HG03565 (cell line): ENCODE data around the gene CUBN.

Experiments
- ATAC-seq: cut with Tn5 transposase; IDR thresholded peaks from one replicate; pipeline ENCODE4 v1.9.1; 2021; ENCODE audit warnings: mild to moderate bottlenecking, moderate library complexity; ENCODE audit not compliant: unreplicated experiment

Gene CUBN

DNA sequence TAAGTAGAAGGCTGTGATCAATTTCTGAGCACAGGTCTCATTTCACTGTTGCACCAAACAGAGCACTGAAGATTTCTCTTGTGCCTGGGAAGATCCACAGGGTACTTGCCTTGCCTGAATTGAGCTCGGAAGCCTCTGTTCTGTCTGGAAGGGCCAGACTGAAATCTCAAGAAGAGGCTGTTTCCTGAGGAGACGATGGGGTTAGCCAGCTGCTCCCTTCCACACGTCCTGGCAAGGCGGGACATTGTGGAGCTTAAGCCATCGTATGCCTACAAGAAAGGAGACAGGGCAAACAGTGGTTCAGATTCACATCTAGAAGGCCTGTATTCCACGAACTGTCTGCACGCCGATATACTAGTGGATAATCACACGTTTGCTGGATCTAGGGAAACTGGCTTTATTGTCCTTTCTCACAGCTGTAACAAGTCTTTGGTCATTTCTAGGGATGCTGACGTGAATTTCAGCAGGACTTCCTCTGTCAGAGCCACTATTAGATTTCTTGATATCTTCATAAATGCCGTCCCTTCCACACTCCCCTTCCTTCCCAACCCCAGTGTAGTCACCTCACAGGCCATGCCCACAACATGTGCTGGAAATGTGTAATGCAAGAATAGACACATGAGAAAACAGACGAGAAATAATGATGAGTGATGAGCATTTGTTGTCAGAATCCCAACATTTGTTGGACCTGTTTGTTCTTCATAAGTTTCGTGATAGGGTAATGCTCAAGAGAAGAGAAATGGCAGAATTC, 175.2 kb downstream of the CUBN start:
- ATAC-seq: no peak

DNA sequence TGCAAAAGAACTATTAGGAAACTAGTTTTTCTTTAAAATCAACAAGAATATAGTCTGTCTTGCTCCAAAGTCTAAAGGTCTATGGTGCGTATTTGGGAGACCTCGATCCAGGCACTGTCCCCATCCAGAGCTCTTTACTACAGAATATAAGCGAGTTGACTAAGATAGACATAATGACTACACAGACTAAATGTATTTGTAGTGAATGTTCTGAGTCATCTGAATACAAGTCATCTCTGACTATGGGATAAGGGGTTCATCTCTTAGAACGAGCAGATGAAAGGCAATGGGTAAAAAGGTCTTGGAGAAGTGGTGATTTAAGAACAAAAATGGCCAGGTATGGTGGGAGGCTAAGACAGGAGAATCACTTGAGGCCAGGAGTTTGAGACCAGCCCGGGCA, 176.3 kb downstream of the CUBN start:
- ATAC-seq: no peak

DNA sequence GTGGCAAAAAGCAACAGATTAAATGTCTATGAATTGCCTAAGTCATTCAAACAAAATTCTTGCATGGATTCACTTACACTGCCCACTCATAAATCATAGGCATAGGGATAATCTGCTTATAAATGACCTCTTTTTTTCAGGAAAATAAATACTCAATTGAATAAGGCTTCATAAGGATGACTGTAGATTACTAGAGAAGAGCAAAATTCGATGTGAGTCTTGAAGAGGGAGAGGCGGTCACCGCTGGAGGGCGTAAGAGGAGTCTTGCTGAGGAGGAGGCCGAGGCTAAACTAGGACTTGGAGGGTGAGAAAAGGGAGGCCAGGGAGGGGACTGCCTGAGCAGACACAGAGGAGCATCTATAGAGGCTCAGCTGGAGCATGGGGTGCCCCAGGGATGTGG, 177.0 kb downstream of the CUBN start:
- no peak for ATAC-seq

DNA sequence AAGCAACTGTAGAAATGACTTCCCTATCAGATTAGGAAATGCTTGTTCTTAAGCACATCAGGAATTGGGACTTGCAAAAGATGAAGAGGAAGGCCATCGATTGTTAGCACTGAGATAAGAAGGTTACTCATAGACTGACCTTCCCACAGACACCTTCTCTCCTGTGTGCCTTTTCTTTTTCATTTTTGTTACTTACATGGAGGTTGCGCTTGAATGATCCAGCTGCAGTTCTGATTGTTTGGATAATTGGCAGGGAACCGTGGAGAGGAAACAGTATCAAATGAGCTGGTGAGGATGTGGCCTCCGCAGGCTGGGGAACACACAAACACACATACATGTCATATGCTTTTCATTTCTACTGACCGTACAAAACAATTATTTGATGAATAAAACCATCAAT, 177.5 kb downstream of the CUBN start:
- no peak for ATAC-seq

DNA sequence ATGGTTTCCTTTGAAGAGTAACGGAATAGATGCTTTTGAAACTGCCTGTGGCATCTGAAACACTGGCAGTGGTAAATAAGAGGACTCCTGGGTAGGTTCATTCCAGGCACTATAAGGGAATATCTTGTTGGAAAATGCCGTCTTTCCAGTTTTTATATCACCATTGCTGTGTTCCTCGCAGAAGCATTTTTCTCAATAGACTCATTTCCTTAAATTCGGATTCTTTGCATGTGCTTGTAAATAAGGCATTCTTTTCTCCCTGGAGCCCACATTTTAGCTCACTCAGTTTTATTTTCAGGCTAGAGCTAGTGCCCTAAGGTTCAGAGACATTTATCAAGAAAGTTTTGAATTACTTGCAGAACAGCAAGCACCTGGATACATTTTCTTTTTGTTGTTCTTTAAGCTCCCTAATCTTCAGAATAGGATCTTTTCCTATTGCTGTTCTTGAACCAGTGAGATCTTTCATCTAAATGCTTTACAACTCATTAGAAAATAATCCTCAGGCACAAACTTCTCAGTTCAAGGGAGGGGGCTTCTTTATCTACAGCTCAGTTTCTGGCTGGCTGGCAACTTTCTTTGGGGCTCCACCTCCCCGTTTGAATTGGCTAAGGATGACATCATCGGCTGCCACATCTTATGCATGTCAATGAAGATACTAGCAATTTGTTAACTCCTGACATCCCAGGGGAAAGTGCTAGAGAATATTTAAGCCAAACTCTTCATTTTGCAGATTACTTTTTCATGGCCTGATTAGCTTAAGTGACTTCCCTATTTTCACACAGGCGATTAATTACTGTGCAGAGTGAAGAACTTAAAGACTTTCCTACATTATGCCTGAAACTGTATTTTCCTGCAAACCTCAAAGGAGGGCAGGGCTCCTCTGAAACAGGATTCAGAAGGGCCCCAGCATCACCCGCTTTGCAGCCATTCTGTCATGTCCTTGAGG, 178.7 kb downstream of the CUBN start:
- no peak for ATAC-seq

DNA sequence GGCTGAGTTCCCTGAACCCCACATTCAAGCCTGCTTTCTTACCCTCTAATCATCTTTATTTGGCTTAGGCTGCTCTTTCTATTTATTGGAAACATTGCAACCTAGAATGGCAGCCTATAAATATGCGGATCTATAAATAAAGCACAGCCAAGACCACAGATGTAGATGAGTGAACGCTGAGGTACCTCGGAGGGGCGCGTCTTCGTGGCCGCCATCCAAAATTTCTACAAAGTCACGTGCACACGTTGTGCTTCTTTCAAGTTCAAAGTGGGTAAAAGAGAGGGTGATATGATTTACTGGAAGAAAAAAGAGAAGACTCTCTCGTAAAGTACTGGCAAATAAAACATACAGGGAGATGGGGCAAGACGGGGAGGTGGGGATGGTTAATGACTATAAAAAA, 179.8 kb downstream of the CUBN start:
- no peak for ATAC-seq

DNA sequence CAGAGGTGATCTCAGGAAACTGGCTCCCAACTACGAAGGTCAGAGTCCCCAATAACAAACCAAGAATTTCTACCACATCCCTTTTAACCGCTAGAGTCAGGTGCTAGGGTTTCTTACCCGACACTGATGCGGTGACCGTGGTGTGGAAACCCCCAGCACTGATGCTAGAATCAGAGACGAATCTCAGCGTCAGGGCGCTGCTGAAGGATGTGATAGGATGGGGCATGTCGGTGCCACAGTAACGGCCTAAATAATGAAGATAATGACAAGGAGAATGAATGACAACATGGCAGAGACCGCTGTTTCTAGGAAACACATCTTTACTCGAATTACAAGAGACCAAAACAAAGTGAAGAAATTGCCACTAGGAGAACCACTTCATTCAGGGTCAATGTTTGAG, 181.2 kb downstream of the CUBN start:
- no peak for ATAC-seq

DNA sequence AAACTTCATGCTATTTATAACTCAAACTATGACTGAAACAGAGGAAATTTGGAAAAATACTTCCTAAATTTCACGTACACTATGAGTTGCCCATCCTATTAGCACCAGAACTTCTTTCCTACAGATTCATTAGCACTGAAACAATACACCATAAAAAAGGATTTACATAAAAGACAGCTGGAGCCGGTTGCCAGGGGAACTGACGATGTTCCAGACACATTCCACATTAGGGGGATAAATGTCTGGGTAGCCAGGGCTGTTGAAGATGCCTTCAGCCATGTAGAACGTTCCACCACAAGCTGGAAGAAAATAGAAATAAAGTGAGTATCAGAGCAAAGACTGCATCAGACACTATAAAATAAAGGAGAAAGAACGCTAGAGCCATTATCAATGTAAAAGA, 182.5 kb downstream of the CUBN start:
- ATAC-seq: no peak

DNA sequence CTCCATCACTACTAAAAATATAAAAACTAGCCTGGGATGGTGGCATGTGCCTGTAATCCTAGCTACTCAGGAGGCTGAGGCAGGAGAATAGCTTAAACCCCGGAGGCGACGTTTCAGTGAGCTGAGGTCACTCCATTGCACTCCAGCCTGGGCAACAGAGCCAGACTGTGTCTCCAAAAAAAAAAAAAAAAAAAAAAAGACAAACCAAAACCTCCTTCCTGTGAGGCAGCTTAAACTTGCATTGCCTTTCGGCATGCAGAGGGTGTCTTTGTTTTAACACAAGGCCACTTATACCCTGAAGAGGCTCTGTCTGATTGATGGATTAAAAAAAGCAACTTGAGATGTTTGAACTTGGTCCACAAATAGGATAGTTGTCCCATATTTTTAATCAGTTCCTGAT, 184.0 kb downstream of the CUBN start:
- no peak for ATAC-seq

DNA sequence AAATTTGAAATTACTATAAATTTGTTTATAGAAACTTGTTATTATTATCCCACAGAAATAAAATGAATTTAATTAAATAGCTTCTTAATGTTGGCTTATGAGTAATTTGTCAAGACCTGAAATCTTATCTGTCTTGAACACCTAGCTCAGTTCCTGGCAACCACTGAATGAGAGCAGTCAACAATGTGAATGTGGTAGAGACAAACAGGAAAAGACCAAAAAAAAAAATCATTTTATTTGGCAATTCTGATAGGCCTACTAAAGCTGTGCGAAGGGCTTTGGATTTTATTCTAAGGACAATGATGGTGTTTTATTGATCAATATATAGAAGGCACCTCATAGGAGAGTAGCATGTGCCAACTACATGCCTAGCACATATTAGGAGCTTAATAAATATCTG, 184.6 kb downstream of the CUBN start:
- no peak for ATAC-seq

DNA sequence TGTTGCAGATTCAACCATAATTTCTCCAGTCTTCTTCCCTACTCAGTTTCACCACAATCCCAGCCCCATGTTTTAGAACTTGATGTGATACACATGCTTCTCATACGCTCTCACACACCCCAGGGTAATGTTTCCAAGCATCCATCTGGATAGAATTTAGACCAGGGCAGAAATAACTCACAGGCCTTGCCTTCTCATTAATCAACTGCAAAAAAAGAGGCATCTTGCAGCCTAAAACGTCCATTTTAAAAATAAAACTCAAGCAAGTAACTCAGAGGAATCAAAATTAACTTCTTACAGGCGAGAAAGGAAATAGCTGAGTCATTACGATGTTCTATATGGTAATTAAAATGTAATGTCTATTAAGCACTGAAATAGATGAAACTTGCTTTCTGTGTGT, 185.2 kb downstream of the CUBN start:
- ATAC-seq: no peak

DNA sequence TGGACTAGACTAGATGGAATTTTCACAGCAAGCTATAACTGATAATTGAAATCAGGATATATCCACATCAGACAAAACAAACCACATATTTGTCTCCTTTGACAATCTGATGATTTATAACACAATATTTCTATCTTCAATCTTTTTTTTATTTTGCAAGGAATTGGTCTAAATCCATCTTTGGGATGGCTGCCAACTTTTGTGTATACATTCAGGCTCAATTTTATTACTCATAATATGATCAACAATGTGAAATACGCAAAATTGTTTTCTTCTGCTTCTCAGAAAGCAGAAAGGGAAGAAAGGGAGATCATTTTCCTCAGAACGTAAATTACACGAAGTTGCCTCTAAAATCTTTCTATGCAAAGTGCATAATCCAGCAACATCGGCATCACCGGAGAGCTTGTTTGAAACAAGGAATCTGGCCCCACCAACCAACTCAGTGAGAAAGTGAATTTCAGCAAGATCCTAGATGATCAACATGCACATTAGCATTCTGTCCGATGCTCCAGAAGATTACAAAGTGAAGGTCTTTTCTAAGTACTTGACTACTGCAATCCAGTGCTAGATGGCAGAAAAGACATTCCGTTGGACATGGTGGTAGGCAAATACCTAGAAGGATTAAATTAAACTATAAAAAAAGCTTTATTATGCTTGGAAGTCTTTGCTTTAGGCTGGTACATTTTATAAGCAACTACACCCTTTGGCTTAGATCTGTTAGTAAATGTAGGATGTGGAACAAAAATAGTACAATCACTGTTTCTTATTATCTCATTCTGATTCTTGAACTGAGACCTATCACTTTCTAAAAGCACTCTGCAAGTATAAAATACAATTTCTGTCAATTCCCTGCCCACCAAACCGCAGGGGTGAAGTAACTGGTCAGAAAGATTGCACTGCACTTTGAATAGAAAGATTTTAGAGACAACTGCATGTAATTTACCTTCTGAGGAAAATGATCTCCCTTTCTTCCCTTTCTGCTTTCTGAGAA, 186.0 kb downstream of the CUBN start:
- ATAC-seq: no peak

DNA sequence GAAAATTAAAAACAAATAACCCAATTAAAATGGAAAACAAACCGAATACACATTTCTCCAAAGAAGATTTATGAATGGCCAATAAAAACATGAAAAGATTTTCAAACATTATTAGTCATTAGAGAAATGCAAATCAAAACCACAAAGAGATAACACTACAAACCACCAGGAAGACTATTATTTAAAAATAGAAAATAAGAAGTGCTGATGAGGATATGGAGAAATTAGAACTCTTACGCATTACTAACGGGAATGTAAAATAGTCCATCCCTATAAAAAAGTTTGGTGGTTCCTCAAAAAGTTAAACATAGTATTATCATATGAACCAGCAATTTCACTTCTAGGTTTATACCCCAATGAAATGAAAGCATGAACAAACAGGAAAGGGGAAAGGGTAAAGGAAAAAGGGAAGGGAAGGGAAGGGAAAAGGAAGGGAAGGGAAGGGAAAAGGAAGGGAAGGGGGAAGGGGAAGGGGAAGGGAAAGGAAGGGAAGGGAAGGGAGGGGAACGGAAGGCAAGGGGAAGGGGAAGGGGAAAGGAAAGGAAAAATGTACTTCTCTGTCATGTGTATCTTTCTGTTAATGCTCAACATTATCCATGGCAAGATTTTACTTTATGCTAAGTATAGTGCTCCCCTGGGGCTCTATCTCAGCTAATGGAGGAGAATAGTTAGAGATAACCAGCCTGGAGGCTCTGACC, 187.1 kb downstream of the CUBN start:
- no peak for ATAC-seq

DNA sequence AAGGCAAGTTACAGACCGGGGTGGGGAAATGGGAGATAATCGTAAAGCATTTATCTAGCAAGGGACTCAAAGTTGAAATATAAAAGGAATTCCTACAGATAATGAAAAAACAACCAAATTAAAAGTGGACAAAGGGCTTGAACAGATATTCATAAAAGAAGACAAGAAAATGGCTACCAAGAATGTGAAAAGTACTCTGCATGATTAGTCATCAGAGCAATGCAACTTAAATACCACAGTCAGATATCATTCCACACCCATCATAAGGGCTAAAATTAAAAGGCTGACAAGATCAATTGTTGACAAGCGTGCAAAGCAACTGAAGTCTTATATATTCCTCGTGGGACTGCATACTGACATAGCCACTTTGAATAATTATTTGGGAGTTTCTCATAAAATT, 187.7 kb downstream of the CUBN start:
- no peak for ATAC-seq

DNA sequence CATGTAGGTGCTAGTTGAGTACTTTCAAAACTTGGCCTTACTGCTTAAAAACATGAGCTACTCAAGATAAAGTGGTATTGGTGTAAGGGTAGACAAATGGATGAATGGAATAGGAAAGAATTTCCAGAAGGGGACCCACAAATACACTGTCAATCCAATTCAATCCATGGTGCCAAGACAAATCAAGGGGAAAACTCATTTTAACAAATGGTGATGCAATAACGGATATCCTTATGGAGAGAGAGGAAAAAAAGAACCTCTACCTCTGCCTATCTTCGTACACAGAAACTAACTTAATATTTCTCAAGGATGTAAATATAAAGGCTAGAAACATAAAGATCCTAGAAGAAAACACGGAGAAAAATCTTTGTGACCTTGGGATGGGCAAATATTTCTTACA, 188.5 kb downstream of the CUBN start:
- ATAC-seq: no peak

DNA sequence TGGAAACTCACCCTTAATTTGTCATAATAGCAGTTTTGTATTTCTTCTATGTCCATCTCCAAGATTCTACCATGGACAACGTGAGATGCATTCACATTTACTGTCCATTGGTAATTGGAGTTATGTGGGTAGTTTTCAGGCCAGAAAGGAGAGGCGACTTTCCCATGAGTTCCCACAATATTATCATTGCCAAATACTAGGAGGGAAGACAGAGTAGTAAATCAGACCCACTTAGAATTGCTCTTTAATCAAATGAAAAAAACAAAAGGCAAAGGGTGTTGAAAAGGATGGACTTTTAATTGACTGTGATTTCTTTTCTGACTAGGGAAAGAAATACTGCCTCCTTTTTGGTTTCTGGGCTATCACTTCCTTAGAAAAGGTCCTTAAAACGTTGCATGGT, 190.7 kb downstream of the CUBN start:
- no peak for ATAC-seq

DNA sequence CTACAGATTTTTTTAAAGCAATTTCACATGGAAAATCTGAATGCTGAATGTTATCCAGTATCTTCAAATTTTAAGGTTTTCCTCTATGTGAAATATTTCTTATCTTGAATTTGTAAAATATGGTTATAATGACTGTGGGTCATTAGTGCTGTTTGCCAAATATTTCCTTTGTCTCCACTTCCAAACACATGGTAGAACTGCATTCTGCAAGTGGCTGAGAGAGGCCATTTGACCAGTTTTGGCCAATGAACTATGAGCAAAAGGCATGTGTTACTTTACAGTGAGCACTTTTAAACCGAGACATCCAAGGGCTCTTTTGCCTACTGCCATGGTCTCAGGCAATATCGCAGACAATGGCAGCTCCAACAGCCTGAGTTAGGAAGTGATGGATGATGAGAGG, 195.2 kb downstream of the CUBN start:
- ATAC-seq: no peak

DNA sequence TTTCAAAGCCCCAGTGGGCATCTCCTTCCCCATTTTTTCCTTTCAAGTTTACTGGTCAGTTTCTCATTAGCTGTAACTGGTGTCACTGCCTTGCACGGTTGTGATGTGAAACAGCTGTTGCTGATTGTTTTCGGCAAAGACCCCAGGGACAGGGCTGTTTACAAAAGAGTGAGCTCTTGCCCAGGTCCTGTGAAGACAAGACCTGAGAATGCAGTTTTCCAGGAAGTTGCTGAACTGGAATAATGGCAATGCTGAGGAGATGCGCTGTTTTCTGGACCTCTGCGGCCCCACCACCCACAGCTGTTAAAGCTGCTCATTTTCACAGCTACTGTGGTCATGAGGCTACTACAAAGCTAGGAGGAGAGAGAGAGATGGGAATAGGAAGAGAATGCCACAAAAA, 195.8 kb downstream of the CUBN start:
- no peak for ATAC-seq

DNA sequence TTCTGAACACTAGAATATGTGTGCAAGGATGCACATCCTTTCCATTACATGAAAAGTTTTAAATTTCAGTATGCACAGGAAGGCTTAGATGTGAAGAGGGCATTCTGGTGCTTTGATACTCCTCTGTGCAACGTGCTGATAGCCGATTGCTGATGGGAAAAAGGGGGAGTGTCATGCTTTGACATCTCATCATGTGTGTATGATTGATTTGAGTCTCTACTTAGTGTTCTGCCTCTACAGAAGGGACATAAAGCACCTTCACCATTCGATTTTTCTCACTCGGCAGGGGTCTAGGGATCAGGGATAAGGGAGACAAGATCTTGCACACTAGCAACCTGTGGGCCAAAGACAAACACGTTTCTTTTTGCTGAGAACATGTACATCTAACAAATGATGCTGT, 197.7 kb downstream of the CUBN start:
- ATAC-seq: no peak

DNA sequence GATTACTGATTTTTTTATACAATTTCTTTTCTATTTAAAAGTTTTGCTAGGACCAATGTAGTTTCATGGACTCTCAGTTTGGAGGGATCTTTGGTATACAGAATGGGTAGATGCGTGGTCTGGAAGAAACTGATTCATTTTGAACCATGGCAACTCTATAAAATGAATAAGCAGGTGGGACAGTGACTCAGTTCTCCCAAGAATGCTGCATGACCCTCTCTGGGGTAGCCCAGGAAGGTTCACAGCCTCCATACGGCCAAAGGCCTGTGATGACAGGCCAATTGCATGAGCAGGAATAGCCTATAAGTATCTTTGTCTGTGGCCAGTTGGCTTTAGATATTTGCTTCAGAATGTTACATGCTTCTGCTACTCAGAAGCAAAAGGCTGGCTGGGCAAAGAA, 199.1 kb downstream of the CUBN start:
- ATAC-seq: no peak

DNA sequence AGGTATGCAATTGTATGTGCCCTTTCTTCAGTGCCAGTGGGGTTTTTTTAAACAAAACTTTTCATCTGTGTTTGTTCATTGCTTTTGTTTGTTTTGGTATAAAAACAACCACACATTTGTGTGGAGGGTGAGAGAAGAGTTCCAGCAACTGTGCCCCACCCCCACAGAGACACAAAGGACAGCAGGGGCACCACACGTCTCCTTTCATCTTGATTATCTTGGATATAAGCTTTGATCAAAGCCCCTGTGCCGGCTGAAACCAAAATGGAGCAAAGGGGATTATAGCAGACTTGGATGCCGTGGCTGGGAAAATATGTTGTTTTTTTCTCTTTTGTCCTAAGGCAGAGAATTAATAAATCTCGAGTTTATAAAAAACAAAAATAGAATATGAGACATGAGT, 200.5 kb downstream of the CUBN start:
- no peak for ATAC-seq
